Smooth muscle cell (in vitro differentiated cells): ENCODE results near the gene AGAP1. TPM values are rescaled to one million over a fixed set of nuclear protein-coding genes. Genes with fewer than 3 reads are reported as not detected.

Source experiments
- DNase-seq: peaks from one replicate; lab custom pipeline; 2025; ENCODE audit not compliant: unreplicated experiment; lab: John Stamatoyannopoulos, UW
- H2AFZ ChIP-seq: fragments of 200-600 bp; sonication (generic); 2 replicates; pipeline ENCODE4 v1.6.0; 2016; ENCODE audit warnings: antibody characterized with exemption, low read depth, mild to moderate bottlenecking
- H3F3A ChIP-seq: fragments of 200-600 bp; sonication (generic); 2 replicates; pipeline ENCODE4 v1.6.0; 2017; ENCODE audit warnings: antibody characterized with exemption, low read depth
- H3K27ac ChIP-seq: fragments of 200-600 bp; sonication (generic); 2 replicates; pipeline ENCODE4 v1.5.1; 2016; ENCODE audit warnings: low read depth, mild to moderate bottlenecking
- H3K27me3 ChIP-seq: fragments of 200-600 bp; sonication (generic); 2 replicates; pipeline ENCODE4 v1.6.1; 2016; ENCODE audit warnings: low read depth, mild to moderate bottlenecking
- H3K36me3 ChIP-seq: fragments of 200-600 bp; sonication (generic); 2 replicates; pipeline ENCODE4 v1.5.1; 2016; ENCODE audit warnings: low read depth
- H3K4me1 ChIP-seq: fragments of 200-600 bp; sonication (generic); 2 replicates; pipeline ENCODE4 v1.5.1; 2016; ENCODE audit warnings: low read depth
- H3K4me2 ChIP-seq: fragments of 200-600 bp; sonication (generic); 2 replicates; pipeline ENCODE4 v1.6.0; 2016; ENCODE audit warnings: mild to moderate bottlenecking
- H3K4me3 ChIP-seq: fragments of 200-600 bp; sonication (generic); 2 replicates; pipeline ENCODE4 v1.5.1; 2016; ENCODE audit warnings: mild to moderate bottlenecking
- H3K79me2 ChIP-seq: fragments of 200-600 bp; sonication (generic); 2 replicates; pipeline ENCODE4 v1.6.0; 2016; ENCODE audit warnings: low read depth, mild to moderate bottlenecking
- H3K9ac ChIP-seq: fragments of 200-600 bp; sonication (generic); 2 replicates; pipeline ENCODE4 v1.6.0; 2016; ENCODE audit warnings: low read depth
- H3K9me3 ChIP-seq: fragments of 200-600 bp; sonication (generic); replicated peaks from 2 replicates; pipeline ENCODE4 v1.5.1; 2016; ENCODE audit warnings: low read depth
- H4K20me1 ChIP-seq: fragments of 200-600 bp; sonication (generic); 2 replicates; pipeline ENCODE4 v1.6.0; 2016; ENCODE audit warnings: low read depth
- whole genome bisulfite sequencing: methylation state at CpG from one replicate; pipeline ENCODE4 v1.1.7; 2016; ENCODE audit warnings: low lambda C conversion rate; 5-methylcytosine and 5-hydroxymethylcytosine counted together
- polyA plus RNA-seq: library from polyadenylated mRNA; unstranded; fragments of >200 nt; fragmentation: Nextera tagmentation; extraction: Ambion mirVana; gene quantifications from 2 replicates; pipeline ENCODE4 v1.2.1, GENCODE V29; 2016
- total RNA-seq: library from RNA; depleted of rRNA; stranded (reverse); fragments of >200 nt; gene quantifications from 2 replicates; pipeline ENCODE4 v1.2.3, GENCODE V29; 2014
- TF ChIP-seq, protein P1 (sequence below): fragments of 200-600 bp; sonication (generic); IDR thresholded peaks from 2 replicates; pipeline ENCODE4 v1.5.1; 2017; ENCODE audit warnings: borderline replicate concordance, mild to moderate bottlenecking, antibody characterized with exemption; ENCODE audit not compliant: insufficient read depth, poor library complexity, severe bottlenecking

Gene AGAP1
- total and polyA plus RNA-seq, 2 experiments from 2014 or later, result 3.9 to 9.8 TPM

- no peak overlapping the region for H3K27ac ChIP-seq
- H4K20me1 ChIP-seq, result no peaks in the 10 kb centered on the region
- no peaks in the 10 kb centered on the region for H3F3A ChIP-seq
- TF ChIP-seq, protein P1, sequence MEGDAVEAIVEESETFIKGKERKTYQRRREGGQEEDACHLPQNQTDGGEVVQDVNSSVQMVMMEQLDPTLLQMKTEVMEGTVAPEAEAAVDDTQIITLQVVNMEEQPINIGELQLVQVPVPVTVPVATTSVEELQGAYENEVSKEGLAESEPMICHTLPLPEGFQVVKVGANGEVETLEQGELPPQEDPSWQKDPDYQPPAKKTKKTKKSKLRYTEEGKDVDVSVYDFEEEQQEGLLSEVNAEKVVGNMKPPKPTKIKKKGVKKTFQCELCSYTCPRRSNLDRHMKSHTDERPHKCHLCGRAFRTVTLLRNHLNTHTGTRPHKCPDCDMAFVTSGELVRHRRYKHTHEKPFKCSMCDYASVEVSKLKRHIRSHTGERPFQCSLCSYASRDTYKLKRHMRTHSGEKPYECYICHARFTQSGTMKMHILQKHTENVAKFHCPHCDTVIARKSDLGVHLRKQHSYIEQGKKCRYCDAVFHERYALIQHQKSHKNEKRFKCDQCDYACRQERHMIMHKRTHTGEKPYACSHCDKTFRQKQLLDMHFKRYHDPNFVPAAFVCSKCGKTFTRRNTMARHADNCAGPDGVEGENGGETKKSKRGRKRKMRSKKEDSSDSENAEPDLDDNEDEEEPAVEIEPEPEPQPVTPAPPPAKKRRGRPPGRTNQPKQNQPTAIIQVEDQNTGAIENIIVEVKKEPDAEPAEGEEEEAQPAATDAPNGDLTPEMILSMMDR, result no peak
- 89% methylated on average over 8 of the region's 8 CpGs for WGBS
- no peaks in the 10 kb centered on the region for H3K36me3 ChIP-seq
- H3K79me2 ChIP-seq, result no peaks in the 10 kb centered on the region
- H3K9me3 ChIP-seq, result no peaks in the 10 kb centered on the region
- peaks cover 10% of the 10 kb centered on the region for H3K4me1 ChIP-seq
- H3K4me2 ChIP-seq, result no peak overlapping the region
- H3K9ac ChIP-seq, result no peak overlapping the region
- H3K4me3 ChIP-seq, result no peak overlapping the region
- no peak for DNase-seq
- H2AFZ ChIP-seq, result no peak overlapping the region
- no peaks in the 10 kb centered on the region for H3K27me3 ChIP-seq
These were observed 518.3 kb downstream of the AGAP1 start for GRCh38 chr2:236012155-236012554.

DNA sequence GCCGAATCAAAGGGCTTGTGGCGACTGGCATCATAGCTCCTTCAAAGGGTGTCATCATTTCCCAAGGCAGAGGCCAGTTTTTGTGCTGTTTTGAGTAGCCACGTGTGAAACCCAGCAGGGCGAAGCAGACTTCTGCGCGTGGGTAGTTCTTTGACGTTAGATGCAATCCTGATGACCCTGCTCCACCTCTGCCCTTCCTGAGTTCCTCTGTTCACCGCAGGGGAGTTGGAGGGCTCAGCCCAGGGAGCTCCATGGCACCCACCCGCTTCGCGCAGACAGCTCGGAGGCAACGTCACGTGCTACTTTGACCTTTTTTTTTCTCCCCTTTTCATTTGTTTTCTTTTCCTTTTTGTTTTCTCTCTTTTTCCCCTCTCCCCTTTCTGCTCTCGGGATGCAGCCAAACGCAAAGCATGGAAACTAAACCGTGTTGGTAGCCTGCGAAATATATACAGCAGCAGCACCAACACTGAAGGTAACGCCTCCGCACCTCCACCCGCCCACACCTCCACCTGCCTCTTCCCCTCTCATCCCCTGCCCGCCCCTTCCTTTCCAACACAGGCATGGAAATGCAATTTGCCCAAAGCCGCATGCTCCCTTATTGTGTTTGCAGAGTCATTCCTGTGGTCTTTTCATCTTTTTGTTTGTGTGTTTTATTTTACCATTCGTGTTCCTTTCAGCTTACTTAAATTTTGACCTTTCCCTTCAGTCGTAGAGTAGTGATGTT lies 520.7 kb downstream of the AGAP1 start:
- Histone ChIP-seq H3K27ac (no peak overlapping the region), H3K4me3 (no peak overlapping the region), H3K9ac (no peak overlapping the region), H3K36me3 (no peaks in the 10 kb centered on the region), H3K79me2 (no peaks in the 10 kb centered on the region), H3K27me3 (no peaks in the 10 kb centered on the region), H3F3A (no peaks in the 10 kb centered on the region), H2AFZ (no peak overlapping the region), H3K4me1 (peaks cover 10% of the 10 kb centered on the region), H3K9me3 (no peaks in the 10 kb centered on the region), H4K20me1 (no peaks in the 10 kb centered on the region), H3K4me2 (no peak overlapping the region)
- 57% methylated on average over 25 of the region's 25 CpGs for WGBS
- no peak for DNase-seq
- TF ChIP-seq, protein P1, result no peak

DNA sequence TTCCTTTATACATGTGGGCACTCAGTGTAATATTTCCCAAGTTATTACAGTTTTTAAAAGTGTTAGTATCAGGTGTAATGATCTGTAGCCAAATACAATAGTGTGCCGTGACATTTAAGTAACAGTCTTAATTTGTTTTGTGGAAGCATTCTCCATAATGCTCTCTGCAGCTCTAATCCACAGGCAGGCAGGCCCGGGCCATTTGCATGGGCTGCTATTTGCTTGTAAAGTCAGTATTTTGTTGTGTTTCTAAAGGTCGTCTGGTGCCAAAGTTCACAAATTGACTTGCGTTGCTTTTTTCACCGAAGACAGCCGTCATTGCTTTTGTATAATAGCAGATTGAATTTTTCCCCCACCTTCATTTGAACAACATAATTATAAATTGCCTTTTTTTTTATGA lies 521.3 kb downstream of the AGAP1 start:
- WGBS, result 66% methylated on average over 6 of the region's 6 CpGs
- Histone ChIP-seq H3K4me3 (no peak overlapping the region), H3K4me1 (peaks cover 10% of the 10 kb centered on the region), H3K27ac (no peak overlapping the region), H2AFZ (no peak overlapping the region), H3K9me3 (no peaks in the 10 kb centered on the region), H3K9ac (no peak overlapping the region), H3K27me3 (no peaks in the 10 kb centered on the region), H4K20me1 (no peaks in the 10 kb centered on the region), H3K36me3 (no peaks in the 10 kb centered on the region), H3K79me2 (no peaks in the 10 kb centered on the region), H3F3A (no peaks in the 10 kb centered on the region), H3K4me2 (no peak overlapping the region)
- TF ChIP-seq, protein P1, result no peak
- DNase-seq, result no peak

DNA sequence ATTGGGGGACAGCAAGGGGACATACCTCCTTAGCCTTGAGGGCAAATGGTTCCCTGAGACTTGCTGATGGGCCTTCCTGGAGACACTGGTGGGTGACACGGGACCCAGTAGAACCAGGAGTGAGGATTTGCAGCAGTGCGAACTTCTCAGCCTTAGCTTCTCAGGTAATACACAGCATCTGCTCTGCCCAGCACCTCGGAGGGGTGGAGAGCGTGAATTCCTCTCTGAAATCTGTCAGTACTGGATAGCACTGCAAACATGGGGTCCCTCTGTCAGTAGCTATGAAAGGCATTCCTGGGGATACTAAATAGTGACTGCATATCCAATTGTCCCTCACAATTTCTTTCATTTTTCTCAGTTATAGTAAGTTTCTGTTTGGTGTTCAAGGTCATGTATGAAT lies 522.7 kb downstream of the AGAP1 start:
- H3K27ac ChIP-seq, result no peak overlapping the region
- no peaks in the 10 kb centered on the region for H3K9me3 ChIP-seq
- peaks cover 10% of the 10 kb centered on the region for H3K4me1 ChIP-seq
- H2AFZ ChIP-seq, result no peak overlapping the region
- no peak overlapping the region for H3K4me2 ChIP-seq
- WGBS, result 94% methylated on average over 4 of the region's 4 CpGs
- H3K4me3 ChIP-seq, result no peak overlapping the region
- H3K9ac ChIP-seq, result no peak overlapping the region
- H3K27me3 ChIP-seq, result no peaks in the 10 kb centered on the region
- DNase-seq, result no peak
- no peaks in the 10 kb centered on the region for H4K20me1 ChIP-seq
- H3F3A ChIP-seq, result no peaks in the 10 kb centered on the region
- no peaks in the 10 kb centered on the region for H3K79me2 ChIP-seq
- TF ChIP-seq, protein P1, result no peak
- no peaks in the 10 kb centered on the region for H3K36me3 ChIP-seq
